ENCODE results near the gene ENPP1. TPM values are rescaled to one million over a fixed set of nuclear protein-coding genes. Genes with fewer than 3 reads are reported as not detected.

ENPP1 gene
- total and polyA plus RNA-seq, 2 experiments from 2014 or later: 34.2 to 53.7 TPM

DNA sequence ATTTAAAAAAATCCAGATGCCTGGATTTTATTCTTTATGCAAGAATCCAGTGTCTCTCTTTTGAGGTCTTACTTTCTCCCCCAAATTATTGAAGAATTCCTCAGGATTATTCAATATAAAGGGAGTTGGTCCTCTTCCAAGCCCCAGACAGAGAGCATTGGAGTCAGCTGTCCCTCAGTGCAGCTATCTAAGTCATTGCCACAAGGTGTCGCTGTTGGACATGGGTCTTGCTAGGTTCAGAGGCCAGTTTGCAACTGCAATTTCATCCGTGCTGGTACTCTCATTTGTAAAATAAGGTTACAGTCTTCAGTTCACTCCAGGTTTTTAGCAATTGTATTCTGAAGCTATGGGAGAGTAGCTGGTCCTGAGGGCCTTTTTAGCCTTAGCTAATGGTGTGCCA, 115.5 kb downstream of the ENPP1 start:
- Histone ChIP-seq H3K27ac (no peak overlapping the region), H3F3A (ENCODE audit: insufficient read depth) (peaks cover 10% of the 10 kb centered on the region; the same call in 1 of the 2 replicates), H3K4me3 (no peak overlapping the region), H3K9me3 (ENCODE audit: low read depth) (no peaks in the 10 kb centered on the region), H3K4me2 (ENCODE audit: unreplicated experiment) (no peak overlapping the region), H4K20me1 (ENCODE audit: insufficient read depth) (no peaks in the 10 kb centered on the region), H3K36me3 (ENCODE audit: low read depth) (no peaks in the 10 kb centered on the region), H3K9me2 (ENCODE audit: insufficient read depth) (no peaks in the 10 kb centered on the region), H3K27me3 (replicated peaks; ENCODE audit: insufficient read depth) (no peaks in the 10 kb centered on the region), H3K79me2 (ENCODE audit: insufficient read depth) (no peaks in the 10 kb centered on the region), H3K4me1 (ENCODE audit: insufficient read depth) (peaks cover 17% of the 10 kb centered on the region), H3K9ac (no peak overlapping the region), H2AFZ (no peak overlapping the region)
- TF ChIP-seq EZH2 (IDR thresholded peaks at IDR 0.05; ENCODE audit: insufficient read depth, poor library complexity, severe bottlenecking) (no peak), EZH2phosphoT487 (IDR thresholded peaks at IDR 0.05; ENCODE audit: insufficient read depth, low read depth) (no peak)
- DNase-seq: peak; percentile 60
- WGBS, 2 experiments (ENCODE audit: low coverage in 1 of 2, low lambda C conversion rate in 2 of 2, missing lambda C conversion rate in 2 of 2): 13 to 16% methylated on average over 2 of the region's 2 CpGs
- in situ Hi-C loops (cut with MboI): loop anchor here (10.0 to 25.0 kb wide), 3 partner anchors 331 to 864 kb away; partner anchors contain the start of gene SLC18B1

DNA sequence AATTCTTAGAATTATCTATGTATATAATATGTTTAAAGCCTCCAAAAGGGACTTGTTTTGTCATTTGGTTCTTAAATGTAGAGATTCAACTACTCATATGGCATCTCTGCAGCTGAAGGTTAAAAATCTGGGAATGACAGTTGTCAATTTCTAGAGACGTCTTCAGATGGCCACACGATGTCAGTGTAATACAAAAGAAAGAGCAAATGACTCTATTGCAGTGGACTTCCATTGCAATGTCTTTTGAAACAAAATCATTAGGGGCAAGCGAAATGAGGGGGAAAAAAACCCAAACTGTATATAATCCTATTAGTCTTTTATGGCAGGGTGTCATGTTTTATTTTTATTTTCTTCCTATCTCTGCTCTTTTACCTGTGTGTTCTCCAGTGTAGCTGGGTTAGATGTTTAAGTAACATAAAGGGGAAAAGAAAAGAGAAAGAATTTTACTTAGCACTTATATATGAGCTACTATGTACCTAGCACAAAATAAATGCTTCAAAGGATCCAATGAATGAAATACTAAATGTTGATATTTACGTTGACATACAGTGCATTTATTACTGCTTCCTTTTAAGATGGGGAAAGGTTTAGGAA, 117.2 kb downstream of the ENPP1 start:
- Histone ChIP-seq H3K4me1 (ENCODE audit: insufficient read depth) (peaks cover 17% of the 10 kb centered on the region), H3K27ac (no peak overlapping the region), H3K9me3 (ENCODE audit: low read depth) (no peaks in the 10 kb centered on the region), H3K9me2 (ENCODE audit: insufficient read depth) (no peaks in the 10 kb centered on the region), H3K4me3 (no peak overlapping the region), H3F3A (ENCODE audit: insufficient read depth) (peaks cover 10% of the 10 kb centered on the region; the same call in 1 of the 2 replicates), H3K36me3 (ENCODE audit: low read depth) (no peaks in the 10 kb centered on the region), H4K20me1 (ENCODE audit: insufficient read depth) (no peaks in the 10 kb centered on the region), H3K27me3 (replicated peaks; ENCODE audit: insufficient read depth) (no peaks in the 10 kb centered on the region), H3K79me2 (ENCODE audit: insufficient read depth) (no peaks in the 10 kb centered on the region), H2AFZ (peak overlapping the region; percentile 15), H3K4me2 (ENCODE audit: unreplicated experiment) (no peak overlapping the region), H3K9ac (no peak overlapping the region)
- TF ChIP-seq EZH2 (IDR thresholded peaks at IDR 0.05; ENCODE audit: insufficient read depth, poor library complexity, severe bottlenecking) (no peak), EZH2phosphoT487 (IDR thresholded peaks at IDR 0.05; ENCODE audit: insufficient read depth, low read depth) (no peak)
- in situ Hi-C loops (cut with MboI): loop anchor here (10.0 to 25.0 kb wide), 3 partner anchors 330 to 862 kb away; partner anchors contain the start of gene SLC18B1
- peak; percentile 72 for DNase-seq
- 9 to 15% methylated on average over 4 of the region's 4 CpGs for WGBS, 2 experiments (ENCODE audit: low coverage in 1 of 2, low lambda C conversion rate in 2 of 2, missing lambda C conversion rate in 2 of 2)

DNA sequence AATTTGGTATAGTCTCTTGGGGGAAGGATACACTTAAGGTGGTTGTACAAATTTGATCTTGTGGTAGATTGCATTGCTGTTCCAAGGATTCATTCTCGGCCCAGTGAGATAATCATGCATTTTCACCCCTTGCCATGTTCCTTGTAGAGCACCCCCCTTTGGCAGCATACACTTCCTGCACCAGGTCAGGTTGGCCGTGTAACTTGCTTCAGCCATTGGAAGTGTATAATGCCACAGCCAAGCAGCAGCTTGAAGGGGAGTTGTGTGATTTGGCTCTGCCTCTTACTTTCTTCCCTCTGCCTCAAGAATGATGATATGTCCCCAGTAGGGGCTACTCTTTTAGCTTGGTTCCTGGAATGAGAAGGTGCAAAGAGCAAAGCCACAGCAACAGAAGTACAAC, 121.4 kb downstream of the ENPP1 start:
- no peak overlapping the region for H3K4me3 ChIP-seq
- H4K20me1 ChIP-seq (ENCODE audit: insufficient read depth): no peaks in the 10 kb centered on the region
- no peaks in the 10 kb centered on the region for H3K27me3 ChIP-seq (replicated peaks; ENCODE audit: insufficient read depth)
- no peak overlapping the region for H2AFZ ChIP-seq
- in situ Hi-C loops (cut with MboI): loop anchor here (10.0 kb wide), 2 partner anchors 326 to 536 kb away; no protein-coding TSS in a partner anchor
- no peak overlapping the region for H3K9ac ChIP-seq
- no peak overlapping the region for H3K27ac ChIP-seq
- WGBS, 2 experiments (ENCODE audit: low coverage in 1 of 2, low lambda C conversion rate in 2 of 2, missing lambda C conversion rate in 2 of 2): 89 to 93% methylated on average over 2 of the region's 2 CpGs
- no peak for TF ChIP-seq EZH2 (IDR thresholded peaks at IDR 0.05; ENCODE audit: insufficient read depth, poor library complexity, severe bottlenecking)
- no peak for TF ChIP-seq EZH2phosphoT487 (IDR thresholded peaks at IDR 0.05; ENCODE audit: insufficient read depth, low read depth)
- peaks cover 10% of the 10 kb centered on the region; the same call in 1 of the 2 replicates for H3F3A ChIP-seq (ENCODE audit: insufficient read depth)
- peaks cover 17% of the 10 kb centered on the region for H3K4me1 ChIP-seq (ENCODE audit: insufficient read depth)
- no peaks in the 10 kb centered on the region for H3K36me3 ChIP-seq (ENCODE audit: low read depth)
- H3K9me3 ChIP-seq (ENCODE audit: low read depth): no peaks in the 10 kb centered on the region
- no peaks in the 10 kb centered on the region for H3K9me2 ChIP-seq (ENCODE audit: insufficient read depth)
- no peak for DNase-seq
- no peaks in the 10 kb centered on the region for H3K79me2 ChIP-seq (ENCODE audit: insufficient read depth)
- no peak overlapping the region for H3K4me2 ChIP-seq (ENCODE audit: unreplicated experiment)

DNA sequence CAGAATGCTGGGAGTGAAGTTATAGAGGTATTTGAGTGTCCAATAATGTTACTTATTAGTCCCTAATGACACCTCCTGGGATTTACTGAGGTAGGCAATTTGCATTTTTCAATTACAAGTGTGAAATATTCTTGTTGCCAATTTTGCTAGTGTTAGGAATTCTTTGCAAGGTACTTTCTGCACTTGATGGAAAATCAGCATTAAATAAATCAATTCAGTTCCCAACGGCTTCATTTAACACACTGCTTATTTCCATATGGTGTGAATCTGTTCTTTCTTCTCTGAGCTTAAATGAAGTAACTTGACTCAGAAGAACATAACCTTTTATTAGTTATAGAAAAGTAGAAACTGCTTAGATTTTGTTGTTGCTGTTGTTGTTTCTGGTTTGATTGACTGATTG, 122.2 kb downstream of the ENPP1 start:
- in situ Hi-C loops (cut with MboI): loop anchor here (10.0 kb wide), 2 partner anchors 325 to 535 kb away; no protein-coding TSS in a partner anchor
- H3F3A ChIP-seq (ENCODE audit: insufficient read depth): peaks cover 10% of the 10 kb centered on the region; the same call in 1 of the 2 replicates
- no peak for DNase-seq
- no peaks in the 10 kb centered on the region for H4K20me1 ChIP-seq (ENCODE audit: insufficient read depth)
- no peak overlapping the region for H3K27ac ChIP-seq
- H3K9me3 ChIP-seq (ENCODE audit: low read depth): no peaks in the 10 kb centered on the region
- H3K79me2 ChIP-seq (ENCODE audit: insufficient read depth): no peaks in the 10 kb centered on the region
- no peak overlapping the region for H2AFZ ChIP-seq
- H3K36me3 ChIP-seq (ENCODE audit: low read depth): no peaks in the 10 kb centered on the region
- peaks cover 17% of the 10 kb centered on the region for H3K4me1 ChIP-seq (ENCODE audit: insufficient read depth)
- 52 to 67% methylated on average over 1 of the region's 1 CpG for WGBS, 2 experiments (ENCODE audit: low coverage in 1 of 2, low lambda C conversion rate in 2 of 2, missing lambda C conversion rate in 2 of 2)
- TF ChIP-seq EZH2 (IDR thresholded peaks at IDR 0.05; ENCODE audit: insufficient read depth, poor library complexity, severe bottlenecking): no peak
- TF ChIP-seq EZH2phosphoT487 (IDR thresholded peaks at IDR 0.05; ENCODE audit: insufficient read depth, low read depth): no peak
- no peaks in the 10 kb centered on the region for H3K9me2 ChIP-seq (ENCODE audit: insufficient read depth)
- no peak overlapping the region for H3K4me2 ChIP-seq (ENCODE audit: unreplicated experiment)
- no peaks in the 10 kb centered on the region for H3K27me3 ChIP-seq (replicated peaks; ENCODE audit: insufficient read depth)
- H3K9ac ChIP-seq: no peak overlapping the region
- H3K4me3 ChIP-seq: no peak overlapping the region
